PC-9 (cell line): ENCODE data around the gene UBE2G2.

Experiments used
- CTCF ChIP-seq: fragments of 200-600 bp; sonication (generic); conservative IDR thresholded peaks from 2 replicates; pipeline ENCODE4 v1.6.1; 2017; ENCODE audit warnings: mixed run types, antibody characterized with exemption, mild to moderate bottlenecking, moderate library complexity
- EZH2 ChIP-seq: fragments of 200-600 bp; sonication (generic); IDR thresholded peaks from 2 replicates; pipeline ENCODE4 v1.8.0; 2017; ENCODE audit warnings: antibody characterized with exemption, low read depth

- no peak for TF ChIP-seq CTCF
- no peak for TF ChIP-seq EZH2
Observed at GRCh38 chr21:44838039-44838895, 36.6 kb upstream of the UBE2G2 start.
